HL-60 (cell line): ENCODE data around the gene CYP4Z1.
"Not testable (repeated sequence)": the region's sequence is repeated elsewhere in the genome, so short reads cannot be mapped to it uniquely, and the experiment has no call there.

Experiments used
- CTCF ChIP-seq: IDR thresholded peaks from one replicate; pipeline ENCODE4 v1.5.1; 2011; ENCODE audit warnings: low read length, control low read depth, inconsistent platforms; ENCODE audit not compliant: insufficient read depth
- GABPA ChIP-seq: IDR thresholded peaks from 2 replicates; pipeline ENCODE4 v1.6.1; 2012; ENCODE audit warnings: low read depth
- POLR2AphosphoS5 ChIP-seq: IDR thresholded peaks from 2 replicates; pipeline ENCODE4 v1.6.1; 2012; ENCODE audit warnings: low read depth
- REST ChIP-seq: IDR thresholded peaks from 2 replicates; pipeline ENCODE4 v1.6.1; 2012; ENCODE audit warnings: low read depth; ENCODE audit not compliant: insufficient replicate concordance
- SPI1 ChIP-seq: IDR thresholded peaks from 2 replicates; pipeline ENCODE4 v1.6.1; 2012; ENCODE audit warnings: low read depth, mild to moderate bottlenecking, borderline replicate concordance

DNA sequence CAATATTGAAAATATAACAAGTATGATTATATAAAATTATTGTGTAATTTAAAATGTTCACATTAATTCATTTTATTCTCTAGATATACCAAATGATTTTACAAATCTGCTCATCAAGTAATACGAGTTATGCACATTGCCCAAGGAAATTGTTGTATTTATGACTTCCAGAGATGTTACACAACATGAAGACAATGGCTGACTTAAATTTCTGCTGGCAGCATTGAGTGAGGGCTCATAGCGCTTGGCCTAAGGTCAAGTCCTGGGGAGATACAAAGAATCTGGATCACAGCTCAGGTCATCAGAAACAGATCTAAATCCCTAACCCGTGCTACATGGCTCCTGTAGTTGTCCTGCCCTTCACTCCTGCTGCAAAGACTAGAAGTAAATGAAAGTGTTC is 73.3 kb downstream of the CYP4Z1 start:
- TF ChIP-seq CTCF, POLR2AphosphoS5, REST, GABPA, SPI1: not testable (repeated sequence)
